ENCODE results near the gene LCE3A. TPM values are rescaled to one million over a fixed set of nuclear protein-coding genes. Genes with fewer than 3 reads are reported as not detected.
A peak's percentile ranks its signal among the peaks of the same experiment; 100 is the strongest.

LCE3A gene
- total RNA-seq, 1 experiment from 2014 or later, result not detected

DNA sequence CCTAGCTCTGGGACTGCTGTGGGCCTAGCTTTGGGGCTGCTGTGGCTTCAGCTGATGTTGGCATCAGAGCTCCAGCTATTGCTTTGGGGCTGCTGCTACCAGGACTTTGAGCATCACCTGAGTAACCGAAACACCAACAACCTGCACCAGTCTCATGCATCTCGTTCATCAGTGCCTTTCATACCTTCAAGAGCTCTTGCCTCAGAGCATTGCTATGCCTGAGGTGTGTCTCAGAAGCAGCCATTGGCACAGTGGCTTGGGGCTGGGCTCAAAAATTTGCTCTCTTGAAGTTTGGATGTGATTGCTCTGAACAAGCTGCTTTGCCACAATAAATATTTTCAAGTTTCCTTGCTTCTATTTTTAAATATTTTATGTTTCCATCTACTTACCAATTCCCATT lies 33.6 kb upstream of the LCE3A start:
- Mint-ChIP-seq H3K9me3 (ENCODE audit: unreplicated experiment) (no peaks in the 10 kb centered on the region), H3K27ac (ENCODE audit: unreplicated experiment) (no peak overlapping the region), H3K4me3 (ENCODE audit: unreplicated experiment) (no peak overlapping the region), H3K36me3 (ENCODE audit: insufficient read depth, unreplicated experiment) (no peaks in the 10 kb centered on the region), H3K27me3 (ENCODE audit: insufficient read depth, unreplicated experiment) (peaks cover 12% of the 10 kb centered on the region), H3K4me1 (ENCODE audit: low read depth, unreplicated experiment) (no peaks in the 10 kb centered on the region)
- Histone ChIP-seq H3K4me3 (ENCODE audit: low read depth, low read length) (no peak overlapping the region), H3K36me3 (ENCODE audit: control insufficient read depth, insufficient read depth, low read length) (no peaks in the 10 kb centered on the region), H3K27me3 (replicated peaks; ENCODE audit: control insufficient read depth, insufficient read depth, low read length) (no peaks in the 10 kb centered on the region; the same call in none of the 2 replicates), H3K9me3 (no peaks in the 10 kb centered on the region), H3K4me1 (no peaks in the 10 kb centered on the region)
- CTCF ChIA-PET, result interaction anchor here (0.6 kb wide), 1 partner anchor 177 kb away, joined by 3 read pairs; no protein-coding TSS in a partner anchor
- POLR2A ChIA-PET, result no interaction called here
- BruUV-seq (replicated peaks), result no TSS peak
- intact Hi-C loops (cut with micrococcal nuclease; ENCODE audit: unreplicated experiment), result loop anchor here (10.0 kb wide), 1 partner anchor 268 kb away; no protein-coding TSS in a partner anchor
- no peak for DNase-seq
- TF ChIP-seq, protein P1, sequence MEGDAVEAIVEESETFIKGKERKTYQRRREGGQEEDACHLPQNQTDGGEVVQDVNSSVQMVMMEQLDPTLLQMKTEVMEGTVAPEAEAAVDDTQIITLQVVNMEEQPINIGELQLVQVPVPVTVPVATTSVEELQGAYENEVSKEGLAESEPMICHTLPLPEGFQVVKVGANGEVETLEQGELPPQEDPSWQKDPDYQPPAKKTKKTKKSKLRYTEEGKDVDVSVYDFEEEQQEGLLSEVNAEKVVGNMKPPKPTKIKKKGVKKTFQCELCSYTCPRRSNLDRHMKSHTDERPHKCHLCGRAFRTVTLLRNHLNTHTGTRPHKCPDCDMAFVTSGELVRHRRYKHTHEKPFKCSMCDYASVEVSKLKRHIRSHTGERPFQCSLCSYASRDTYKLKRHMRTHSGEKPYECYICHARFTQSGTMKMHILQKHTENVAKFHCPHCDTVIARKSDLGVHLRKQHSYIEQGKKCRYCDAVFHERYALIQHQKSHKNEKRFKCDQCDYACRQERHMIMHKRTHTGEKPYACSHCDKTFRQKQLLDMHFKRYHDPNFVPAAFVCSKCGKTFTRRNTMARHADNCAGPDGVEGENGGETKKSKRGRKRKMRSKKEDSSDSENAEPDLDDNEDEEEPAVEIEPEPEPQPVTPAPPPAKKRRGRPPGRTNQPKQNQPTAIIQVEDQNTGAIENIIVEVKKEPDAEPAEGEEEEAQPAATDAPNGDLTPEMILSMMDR (IDR thresholded peaks at IDR 0.05; ENCODE audit: insufficient read depth in 1 of 2, low read depth in 1 of 2, low read length in 1 of 2, severe bottlenecking in 1 of 2, unreplicated experiment in 1 of 2), result no peak

- Mint-ChIP-seq H3K27me3 (ENCODE audit: insufficient read depth, unreplicated experiment) (peaks cover 12% of the 10 kb centered on the region), H3K4me3 (ENCODE audit: unreplicated experiment) (no peak overlapping the region), H3K4me1 (ENCODE audit: low read depth, unreplicated experiment) (no peaks in the 10 kb centered on the region), H3K9me3 (ENCODE audit: unreplicated experiment) (no peaks in the 10 kb centered on the region), H3K27ac (ENCODE audit: unreplicated experiment) (no peak overlapping the region), H3K36me3 (ENCODE audit: insufficient read depth, unreplicated experiment) (no peaks in the 10 kb centered on the region)
- peak; percentile 72 to 83 for DNase-seq
- Histone ChIP-seq H3K9me3 (no peaks in the 10 kb centered on the region), H3K27me3 (replicated peaks; ENCODE audit: control insufficient read depth, insufficient read depth, low read length) (no peaks in the 10 kb centered on the region; the same call in none of the 2 replicates), H3K36me3 (ENCODE audit: control insufficient read depth, insufficient read depth, low read length) (no peaks in the 10 kb centered on the region), H3K4me1 (no peaks in the 10 kb centered on the region), H3K4me3 (ENCODE audit: low read depth, low read length) (no peak overlapping the region)
- ChIA-PET POLR2A (interaction anchor here (0.7 kb wide), 1 partner anchor 255 kb away, joined by 9 read pairs; no protein-coding TSS in a partner anchor), CTCF (interaction anchor here (0.6 to 1.1 kb wide), 11 partner anchors 10 to 538 kb away, joined by 3 to 5 read pairs (median 3); no protein-coding TSS in a partner anchor)
- BruUV-seq (replicated peaks), result no TSS peak
- intact Hi-C loops (cut with micrococcal nuclease; ENCODE audit: unreplicated experiment), result loop anchor here (1.0 to 10.0 kb wide), 5 partner anchors 81 to 537 kb away; partner anchors contain the start of gene LCE1F
- TF ChIP-seq, protein P1 (IDR thresholded peaks at IDR 0.05; ENCODE audit: insufficient read depth in 1 of 2, low read depth in 1 of 2, low read length in 1 of 2, severe bottlenecking in 1 of 2, unreplicated experiment in 1 of 2), result peak; percentile 66 to 91
These were observed 31.2 kb upstream of the LCE3A start for GRCh38 chr1:152654110-152654509.

- no peak for DNase-seq
- H3K36me3 Mint-ChIP-seq (ENCODE audit: insufficient read depth, unreplicated experiment), result no peaks in the 10 kb centered on the region
- H3K4me3 Mint-ChIP-seq (ENCODE audit: unreplicated experiment), result no peak overlapping the region
- H3K27ac Mint-ChIP-seq (ENCODE audit: unreplicated experiment), result no peak overlapping the region
- Histone ChIP-seq H3K9me3 (no peaks in the 10 kb centered on the region), H3K4me3 (ENCODE audit: low read depth, low read length) (no peak overlapping the region), H3K4me1 (no peaks in the 10 kb centered on the region), H3K36me3 (ENCODE audit: control insufficient read depth, insufficient read depth, low read length) (no peaks in the 10 kb centered on the region), H3K27me3 (replicated peaks; ENCODE audit: control insufficient read depth, insufficient read depth, low read length) (no peaks in the 10 kb centered on the region)
- peaks cover 5% of the 10 kb centered on the region for H3K27me3 Mint-ChIP-seq (ENCODE audit: insufficient read depth, unreplicated experiment)
- H3K9me3 Mint-ChIP-seq (ENCODE audit: unreplicated experiment), result no peaks in the 10 kb centered on the region
- no TSS peak for BruUV-seq (replicated peaks)
- TF ChIP-seq, protein P1 (IDR thresholded peaks at IDR 0.05; ENCODE audit: insufficient read depth in 1 of 2, low read depth in 1 of 2, low read length in 1 of 2, severe bottlenecking in 1 of 2, unreplicated experiment in 1 of 2), result no peak
- ChIA-PET POLR2A (no interaction called here), CTCF (no interaction called here)
- no peaks in the 10 kb centered on the region for H3K4me1 Mint-ChIP-seq (ENCODE audit: low read depth, unreplicated experiment)
- intact Hi-C loops (cut with micrococcal nuclease; ENCODE audit: unreplicated experiment), result no loop called here
These were observed 23.8 kb upstream of the LCE3A start for GRCh38 chr1:152646656-152647055.
